H1 (cell line): ENCODE results near the gene TSKU. TPM values are rescaled to one million over a fixed set of nuclear protein-coding genes. Genes with fewer than 3 reads are reported as not detected.
A peak's percentile ranks its signal among the peaks of the same experiment; 100 is the strongest.

ENCODE experiments used
- CTCF ChIA-PET: fragments of 300-600 bp; sonication (Branson Sonifier 250); formaldehyde crosslinking; loops from one replicate; lab custom pipeline; 2021; ENCODE audit not compliant: partially characterized antibody; lab: Charles Lee
- POLR2A ChIA-PET: fragments of 300-600 bp; sonication (Branson Sonifier 250); formaldehyde crosslinking; loops from one replicate; lab custom pipeline; 2021; ENCODE audit warnings: inconsistent platforms; ENCODE audit not compliant: partially characterized antibody; lab: Charles Lee
- DNase-seq, 2 experiments: peaks; one replicate each; pipeline versions ENCODE4 v3.0.0 to v3.0.0-alpha.2; 2010 to 2022; ENCODE audit warnings: low spot score in 2 of 2, low read depth in 1 of 2, mixed read lengths in 1 of 2
- FAIRE-seq: peaks from 2 replicates; lab custom pipeline; 2011; peaks lifted over from hg19 to GRCh38; lab: Jason Lieb, UNC
- H2AFZ ChIP-seq: 2 replicates; pipeline ENCODE4 v1.8.1; 2012; ENCODE audit warnings: low read length, inconsistent platforms
- H2AK5ac ChIP-seq: 2 replicates; pipeline ENCODE4 v1.6.1; 2013; ENCODE audit warnings: low read depth, low read length
- H2BK120ac ChIP-seq: replicated peaks from 2 replicates; pipeline ENCODE3; 2013; ENCODE audit warnings: low read depth, low read length, inconsistent platforms
- H2BK12ac ChIP-seq: 2 replicates; pipeline ENCODE4 v1.6.1; 2013; ENCODE audit warnings: low read depth, low read length
- H2BK15ac ChIP-seq: 2 replicates; pipeline ENCODE4 v1.6.1; 2013; ENCODE audit warnings: low read length
- H2BK20ac ChIP-seq: 2 replicates; pipeline ENCODE4 v1.6.1; 2013; ENCODE audit warnings: low read length
- H2BK5ac ChIP-seq: 2 replicates; pipeline ENCODE4 v1.6.1; 2013; ENCODE audit warnings: low read depth, low read length
- H3K14ac ChIP-seq: 2 replicates; pipeline ENCODE4 v1.6.1; 2013; ENCODE audit warnings: inconsistent platforms; ENCODE audit not compliant: insufficient read length
- H3K18ac ChIP-seq: 2 replicates; pipeline ENCODE4 v1.6.1; 2013; ENCODE audit warnings: low read length; ENCODE audit errors: extremely low read depth
- H3K23ac ChIP-seq: 2 replicates; pipeline ENCODE4 v1.6.1; 2013; ENCODE audit warnings: inconsistent platforms; ENCODE audit not compliant: insufficient read length
- H3K23me2 ChIP-seq: 2 replicates; pipeline ENCODE4 v1.6.1; 2013; ENCODE audit warnings: low read depth, low read length
- H3K27ac ChIP-seq: 2 replicates; pipeline ENCODE4 v1.6.1; 2011; ENCODE audit warnings: low read depth, low read length, inconsistent platforms
- H3K27me3 ChIP-seq, 4 experiments: replicated peaks in 1 of 4; 1 replicate in 1 of 4; 2 replicates in 3 of 4; pipeline versions ENCODE4 v1.6.1 to v1.8.1; 2011 to 2013; ENCODE audit warnings: low read length in 3 of 4, mild to moderate bottlenecking in 3 of 4, inconsistent platforms in 2 of 4, mixed read lengths in 2 of 4, moderate library complexity in 1 of 4; ENCODE audit not compliant: control insufficient read depth in 3 of 4, insufficient read depth in 3 of 4; ENCODE audit errors: extremely low read depth in 1 of 4
- H3K36me3 ChIP-seq, 4 experiments: 2 replicates each; pipeline versions ENCODE4 v1.6.1 to v1.8.1; 2011 to 2013; ENCODE audit warnings: mild to moderate bottlenecking in 4 of 4, low read length in 3 of 4, moderate library complexity in 2 of 4, control low read depth in 1 of 4, inconsistent platforms in 1 of 4; ENCODE audit not compliant: insufficient read depth in 4 of 4, control insufficient read depth in 2 of 4
- H3K4ac ChIP-seq: replicated peaks from 2 replicates; pipeline ENCODE3; 2013; ENCODE audit warnings: low read length, low read depth, mixed read lengths, inconsistent platforms; ENCODE audit not compliant: insufficient read length
- H3K4me1 ChIP-seq, 4 experiments: replicated peaks in 1 of 4; 1 replicate in 1 of 4; 2 replicates in 3 of 4; pipeline versions ENCODE4 v1.6.1 to v1.8.1; 2011 to 2013; ENCODE audit warnings: low read length in 3 of 4, inconsistent platforms in 2 of 4, mixed read lengths in 1 of 4; ENCODE audit not compliant: insufficient read depth in 4 of 4, control insufficient read depth in 3 of 4
- H3K4me2 ChIP-seq, 2 experiments: 2 replicates each; pipeline versions ENCODE4 v1.6.1 to v1.8.1; 2011 to 2013; ENCODE audit warnings: low read depth in 2 of 2, low read length in 2 of 2, control low read depth in 1 of 2, inconsistent platforms in 1 of 2, mild to moderate bottlenecking in 1 of 2; ENCODE audit not compliant: insufficient read depth in 1 of 2
- H3K4me3 ChIP-seq, 4 experiments: fragments of 200-600, 300-600 bp in 1 of 4; sonication (generic), shearing (Covaris generic), sonication (Bioruptor Twin) in 1 of 4; 2 replicates each; pipeline versions ENCODE4 v1.5.1 to v1.8.1; 2011 to 2016; ENCODE audit warnings: low read length in 4 of 4, low read depth in 3 of 4, control low read depth in 2 of 4, inconsistent platforms in 2 of 4, mild to moderate bottlenecking in 2 of 4, mixed read lengths in 1 of 4, moderate library complexity in 1 of 4; ENCODE audit not compliant: insufficient read depth in 2 of 4; ENCODE audit errors: extremely low read depth in 1 of 4
- H3K56ac ChIP-seq: replicated peaks from 2 replicates; pipeline ENCODE3; 2013; ENCODE audit warnings: low read depth, mild to moderate bottlenecking, mixed read lengths, low read length, inconsistent platforms; ENCODE audit not compliant: insufficient read length
- H3K79me1 ChIP-seq: 2 replicates; pipeline ENCODE4 v1.6.1; 2013; ENCODE audit warnings: low read depth, low read length, control low read depth
- H3K79me2 ChIP-seq, 2 experiments: 2 replicates each; pipeline versions ENCODE4 v1.6.1 to v1.8.1; 2012 to 2013; ENCODE audit warnings: low read length in 2 of 2, mild to moderate bottlenecking in 2 of 2, inconsistent platforms in 1 of 2; ENCODE audit not compliant: insufficient read depth in 2 of 2, control insufficient read depth in 1 of 2
- H3K9ac ChIP-seq, 4 experiments: replicated peaks in 1 of 4; 1 replicate in 1 of 4; 2 replicates in 3 of 4; pipeline versions ENCODE4 v1.6.1 to v1.8.1; 2011 to 2013; ENCODE audit warnings: low read depth in 3 of 4, low read length in 3 of 4, control low read depth in 2 of 4, mild to moderate bottlenecking in 2 of 4, moderate library complexity in 2 of 4, inconsistent platforms in 1 of 4; ENCODE audit errors: extremely low read depth in 1 of 4
- H3K9me3 ChIP-seq, 2 experiments: 2 replicates each; pipeline versions ENCODE4 v1.6.1 to v1.8.1; 2012 to 2013; ENCODE audit warnings: mild to moderate bottlenecking in 2 of 2, moderate library complexity in 2 of 2, control low read depth in 1 of 2, inconsistent platforms in 1 of 2, low read depth in 1 of 2, low read length in 1 of 2, mixed read lengths in 1 of 2; ENCODE audit not compliant: insufficient read depth in 2 of 2
- H4K20me1 ChIP-seq, 2 experiments: replicated peaks in 1 of 2; 2 replicates each; pipeline versions ENCODE3 to v1.8.1; 2011 to 2013; ENCODE audit warnings: inconsistent platforms in 2 of 2, low read length in 2 of 2, mild to moderate bottlenecking in 1 of 2; ENCODE audit not compliant: insufficient read depth in 2 of 2, control insufficient read depth in 1 of 2
- H4K5ac ChIP-seq: 2 replicates; pipeline ENCODE4 v1.6.1; 2013; ENCODE audit warnings: low read length, low read depth, mixed read lengths, inconsistent platforms; ENCODE audit not compliant: insufficient read length
- H4K8ac ChIP-seq: 2 replicates; pipeline ENCODE4 v1.8.0; 2013; ENCODE audit warnings: mild to moderate bottlenecking, moderate library complexity, low read length, inconsistent platforms; ENCODE audit not compliant: insufficient read depth; ENCODE audit errors: extremely low read depth
- H4K91ac ChIP-seq: replicated peaks from 2 replicates; pipeline ENCODE3; 2013; ENCODE audit warnings: low read length, mixed read lengths, inconsistent platforms; ENCODE audit not compliant: insufficient read length
- ASH2L ChIP-seq: fragments of 200-600, 300-600 bp; sonication (generic); IDR thresholded peaks from one replicate; pipeline ENCODE4 v1.7.1; 2017; ENCODE audit warnings: low read length
- BACH1 ChIP-seq: IDR thresholded peaks from 2 replicates; pipeline ENCODE4 v1.6.1; 2012; ENCODE audit warnings: low read length, improper control_type of control experiment
- KDM5A ChIP-seq: fragments of 200-600 bp; IDR thresholded peaks from 2 replicates; pipeline ENCODE4 v1.7.1; 2012; ENCODE audit warnings: mild to moderate bottlenecking, low read length, inconsistent platforms, mixed read lengths
- POLR2A ChIP-seq, 2 experiments: IDR thresholded peaks; 1 replicate in 1 of 2; 2 replicates in 1 of 2; pipeline ENCODE4 v1.6.1; 2011; ENCODE audit warnings: low read depth in 2 of 2, low read length in 2 of 2, mild to moderate bottlenecking in 2 of 2; ENCODE audit errors: control extremely low read depth in 1 of 2
- RXRA ChIP-seq: IDR thresholded peaks from 2 replicates; pipeline ENCODE4 v1.6.1; 2011; ENCODE audit warnings: low read depth, mild to moderate bottlenecking, low read length, moderate library complexity; ENCODE audit not compliant: insufficient read depth
- SAP30 ChIP-seq: fragments of 300-600 bp; sonication (generic); IDR thresholded peaks from 2 replicates; pipeline ENCODE4 v1.7.1; 2012; ENCODE audit warnings: low read length, moderate library complexity, mild to moderate bottlenecking, inconsistent platforms; ENCODE audit not compliant: insufficient read depth, insufficient replicate concordance
- SP2 ChIP-seq: IDR thresholded peaks from 2 replicates; pipeline ENCODE4 v1.6.1; 2012; ENCODE audit warnings: mild to moderate bottlenecking, low read length, inconsistent platforms
- SRF ChIP-seq: IDR thresholded peaks from 2 replicates; pipeline ENCODE4 v1.6.1; 2011; ENCODE audit warnings: mild to moderate bottlenecking, low read depth, low read length, moderate library complexity
- SUZ12 ChIP-seq: fragments of 200-600 bp; sonication (generic); IDR thresholded peaks from 2 replicates; pipeline ENCODE4 v1.6.1; 2012; ENCODE audit warnings: mild to moderate bottlenecking, inconsistent platforms, low read length, moderate library complexity, mixed read lengths
- TAF7 ChIP-seq: optimal IDR thresholded peaks from 2 replicates; pipeline ENCODE3; 2011; ENCODE audit warnings: low read depth, mild to moderate bottlenecking, inconsistent platforms, low read length, moderate library complexity, borderline replicate concordance
- TBP ChIP-seq: IDR thresholded peaks from 2 replicates; pipeline ENCODE4 v1.6.1; 2011; ENCODE audit warnings: low read depth, low read length, improper control_type of control experiment
- TEAD4 ChIP-seq: IDR thresholded peaks from 2 replicates; pipeline ENCODE4 v1.6.1; 2012; ENCODE audit warnings: low read depth, low read length, inconsistent platforms, mixed read lengths
- WGBS, 2 experiments: shearing (Covaris generic) in 1 of 2; methylation state at CpG; one replicate each; pipeline versions ENCODE4 v1.1.6 to v1.1.7; 2013 to 2015; ENCODE audit warnings: low lambda C conversion rate in 2 of 2, mixed read lengths in 2 of 2, inconsistent platforms in 1 of 2, low coverage in 1 of 2, missing lambda C conversion rate in 1 of 2; ENCODE audit not compliant: insufficient replicate concordance in 2 of 2, insufficient coverage in 1 of 2, insufficient read length in 1 of 2; ENCODE audit errors: extremely low coverage in 1 of 2, missing lambda C conversion rate in 1 of 2; 5-methylcytosine and 5-hydroxymethylcytosine counted together
- polyA plus RNA-seq, 7 experiments: library from polyadenylated mRNA; depleted of rRNA in 3 of 7; stranded (reverse) in 5 of 7; unstranded in 2 of 7; fragments of >200 nt in 5 of 7; fragments of 200-250 nt in 2 of 7; gene quantifications; 1 replicate in 5 of 7; 2 replicates in 1 of 7; 4 replicates in 1 of 7; pipeline versions ENCODE4 v1.2.1 to v1.2.3, GENCODE V29; 2011 to 2013; ENCODE audit warnings: missing spikeins in 2 of 7, mixed read lengths in 2 of 7
- total RNA-seq: library from RNA; stranded (reverse); fragmentation: NEBNext Ultra II Directional; extraction: Animal tissue kit (Norgen Biotek cat#: 25700); gene quantifications from 2 replicates; pipeline ENCODE4 v1.2.1, GENCODE V29; 2021
- TF ChIP-seq, protein P1 (sequence below): IDR thresholded peaks from 2 replicates; pipeline ENCODE4 v1.6.1; 2011; ENCODE audit warnings: low read depth, mild to moderate bottlenecking, low read length; ENCODE audit not compliant: insufficient read depth

The TSKU gene
- total and polyA plus RNA-seq, 2 of the 8 experiments (the other 6 are each of a cell fraction or from before 2014, with no cell fraction given): 22.8 to 28.4 TPM

DNA sequence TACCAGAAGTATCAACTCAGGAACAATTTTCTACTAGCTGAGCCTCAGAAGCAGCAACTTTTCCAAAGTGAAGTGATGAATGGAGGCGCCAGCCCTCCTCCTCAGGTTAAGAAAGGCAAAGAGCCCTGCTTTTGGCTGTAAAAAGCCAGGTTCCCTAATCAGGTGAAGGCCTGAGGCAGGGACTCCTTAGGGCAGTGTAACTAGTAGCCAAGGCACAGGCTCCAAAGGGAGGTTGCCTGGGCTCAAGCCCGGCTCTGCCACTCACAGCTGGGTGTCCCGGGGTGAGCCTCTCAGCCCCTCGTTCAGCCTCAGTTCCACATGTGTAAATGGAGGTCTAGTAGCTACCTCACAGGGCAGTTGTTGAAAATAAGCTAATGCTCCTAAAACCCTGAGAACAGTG lies 19.5 kb downstream of the TSKU start:
- peaks cover 2% of the 10 kb centered on the region; the same call in 1 of the 2 replicates for H3K23me2 ChIP-seq
- H3K9me3 ChIP-seq: no peaks in the 10 kb centered on the region
- H4K5ac ChIP-seq: no peak overlapping the region
- no peak overlapping the region for H2AFZ ChIP-seq
- ChIA-PET CTCF (interaction anchor here (0.7 to 7.8 kb wide), 13 partner anchors 9 to 243 kb away, joined by 3 to 88 read pairs (median 5); no protein-coding TSS in a partner anchor), POLR2A (interaction anchor here (1.0 kb wide), 1 partner anchor 8 kb away, joined by 3 read pairs; no protein-coding TSS in a partner anchor)
- H2BK15ac ChIP-seq: no peak overlapping the region
- no peak overlapping the region for H3K4ac ChIP-seq
- no peak overlapping the region for H2BK120ac ChIP-seq
- H3K4me3 ChIP-seq: no peak overlapping the region
- H2BK20ac ChIP-seq: no peak overlapping the region
- H3K4me1 ChIP-seq: peaks cover 4 to 13% (median 8%) of the 10 kb centered on the region in 4 experiments; a peak in 6 of 7 replicates
- H3K18ac ChIP-seq: no peak overlapping the region
- H3K79me1 ChIP-seq: no peaks in the 10 kb centered on the region
- no peak overlapping the region for H3K9ac ChIP-seq
- H2BK5ac ChIP-seq: no peak overlapping the region
- H3K23ac ChIP-seq: no peak overlapping the region
- H3K27ac ChIP-seq: no peak overlapping the region
- FAIRE-seq (no peak), DNase-seq (peak in 1 of 2 experiments; percentile 45)
- WGBS, 2 experiments: 73% methylated on average over 4 of the region's 4 CpGs; no CpG with 5 or more reads in 1 of the 2 experiments
- no peak overlapping the region for H3K56ac ChIP-seq
- H4K8ac ChIP-seq: no peak overlapping the region
- no peak overlapping the region for H3K14ac ChIP-seq
- TF ChIP-seq TAF7: no peak
- no peak for TF ChIP-seq TEAD4
- TF ChIP-seq, protein P1, sequence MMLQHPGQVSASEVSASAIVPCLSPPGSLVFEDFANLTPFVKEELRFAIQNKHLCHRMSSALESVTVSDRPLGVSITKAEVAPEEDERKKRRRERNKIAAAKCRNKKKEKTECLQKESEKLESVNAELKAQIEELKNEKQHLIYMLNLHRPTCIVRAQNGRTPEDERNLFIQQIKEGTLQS: no peak
- TF ChIP-seq SRF: no peak
- TF ChIP-seq BACH1: no peak
- no peak for TF ChIP-seq KDM5A
- TF ChIP-seq SUZ12: no peak
- TF ChIP-seq TBP: no peak
- TF ChIP-seq ASH2L: no peak
- TF ChIP-seq SAP30: no peak
- no peak for TF ChIP-seq POLR2A (IDR thresholded peaks at IDR 0.05; ENCODE audit: control extremely low read depth in 1 of 2, low read depth in 2 of 2, low read length in 2 of 2)
- TF ChIP-seq SP2: no peak
- no peak for TF ChIP-seq RXRA
- no peaks in the 10 kb centered on the region; a peak in 1 of 7 replicates for H3K27me3 ChIP-seq
- no peaks in the 10 kb centered on the region for H3K36me3 ChIP-seq
- peaks cover 2% of the 10 kb centered on the region in 2 experiments for H4K20me1 ChIP-seq
- no peak overlapping the region for H2AK5ac ChIP-seq
- no peaks in the 10 kb centered on the region for H3K79me2 ChIP-seq
- H2BK12ac ChIP-seq: no peak overlapping the region; the same call in 1 of the 2 replicates
- H3K4me2 ChIP-seq: no peak overlapping the region
- H4K91ac ChIP-seq: no peak overlapping the region
